GM18526 (cell line): ENCODE measurements around the gene ATOH8.

Source experiments
- POLR2A ChIP-seq: IDR thresholded peaks from 3 replicates; pipeline ENCODE4 v1.6.1; 2011; ENCODE audit not compliant: insufficient read length; ENCODE audit errors: extremely low read depth

Gene ATOH8

DNA sequence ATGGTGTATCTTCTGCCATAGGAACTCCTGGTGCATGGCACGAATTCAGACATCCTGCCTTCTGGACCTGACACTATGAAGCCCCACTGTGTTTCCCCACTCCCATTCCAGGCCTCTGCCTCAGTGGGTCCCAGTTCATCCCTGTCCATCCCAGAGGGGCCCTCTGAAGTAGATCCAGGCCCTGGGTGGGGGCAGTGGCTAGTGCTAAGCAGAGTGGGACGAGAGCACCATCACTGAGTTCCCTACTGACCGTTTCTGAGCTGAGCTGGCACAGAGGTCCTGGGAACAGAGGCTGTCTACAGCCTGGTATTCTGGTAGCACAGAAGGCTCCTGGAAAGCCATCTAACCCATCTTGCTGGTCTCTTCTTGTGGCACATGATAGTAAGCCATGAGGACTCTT lies 54.0 kb downstream of the ATOH8 start:
- TF ChIP-seq POLR2A, result no peak

GRCh38 chr2:85810371-85811179 lies 56.8 kb downstream of the ATOH8 start:
- TF ChIP-seq POLR2A, result no peak

- TF ChIP-seq POLR2A, result no peak
Observed at GRCh38 chr2:85811180-85812093, 57.6 kb downstream of the ATOH8 start.

DNA sequence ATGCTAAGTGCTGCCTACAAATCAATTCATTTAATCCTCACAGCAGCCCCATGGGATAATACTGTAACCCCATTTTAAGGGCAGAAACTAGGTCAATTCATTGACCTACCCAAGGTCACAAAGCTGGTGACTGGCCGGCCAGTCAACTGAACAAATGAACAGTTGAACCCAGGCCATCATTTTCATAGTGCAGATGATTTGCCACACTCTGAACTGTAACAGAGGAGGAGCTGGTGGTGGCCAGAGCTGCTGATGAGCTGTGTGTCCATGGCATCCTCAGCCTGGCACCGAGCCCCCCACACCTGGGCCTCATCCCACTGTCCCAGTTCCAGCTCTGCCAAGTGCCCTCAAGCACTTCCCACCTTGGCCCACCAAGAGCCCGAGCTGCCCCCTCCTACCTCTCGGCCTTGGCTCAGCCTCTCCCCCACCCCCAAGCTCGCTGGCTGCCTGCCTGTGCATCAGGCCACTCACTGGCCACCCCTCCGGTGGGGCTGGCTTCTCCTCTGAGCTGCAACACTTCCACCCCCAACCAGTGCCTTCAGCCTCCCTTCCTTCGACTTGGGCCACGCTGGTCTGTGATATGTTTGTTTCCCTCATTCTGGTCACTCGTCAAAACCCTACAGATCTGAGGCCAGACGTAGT lies 58.4 kb downstream of the ATOH8 start:
- TF ChIP-seq POLR2A, result no peak

GRCh38 chr2:85813211-85813981 lies 59.6 kb downstream of the ATOH8 start:
- no peak for TF ChIP-seq POLR2A

- TF ChIP-seq POLR2A, result no peak
Observed at GRCh38 chr2:85813982-85814801, 60.4 kb downstream of the ATOH8 start.

DNA sequence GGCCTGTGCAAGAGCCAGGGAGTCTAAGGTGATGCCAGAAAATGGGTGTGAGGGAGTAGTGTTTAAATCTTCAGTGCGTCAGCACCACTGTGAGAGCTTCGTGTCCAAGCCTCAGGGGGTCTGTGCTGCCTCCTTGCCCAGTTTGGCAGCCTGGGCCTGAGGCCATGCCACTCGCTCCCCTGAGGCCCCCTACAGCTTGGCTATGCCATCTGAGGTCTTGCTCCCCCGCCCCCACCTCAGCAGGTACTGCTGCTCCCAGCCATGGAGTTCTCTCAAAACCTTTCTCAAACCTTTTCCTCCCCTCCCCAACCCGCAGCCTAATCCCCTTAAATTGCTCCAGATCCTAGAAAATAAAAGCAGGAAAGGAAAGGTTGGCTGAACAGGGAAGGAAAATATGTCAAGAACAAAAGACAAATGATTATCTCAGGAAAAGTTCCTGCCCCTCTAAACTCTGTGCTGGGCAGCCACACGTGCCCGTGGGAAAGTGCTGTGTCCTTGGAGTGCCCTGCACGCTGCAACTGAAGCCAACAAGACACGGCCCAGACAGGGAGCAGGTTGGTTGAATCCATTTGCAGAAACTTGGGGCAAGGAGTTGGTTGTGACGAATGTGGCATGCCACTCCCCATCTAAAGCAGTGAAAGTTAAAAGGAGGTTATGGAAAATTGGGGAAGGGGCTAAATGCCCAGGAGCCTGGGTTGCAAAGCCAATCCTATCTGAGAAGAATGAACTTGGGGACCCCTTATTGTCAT lies 61.2 kb downstream of the ATOH8 start:
- no peak for TF ChIP-seq POLR2A

DNA sequence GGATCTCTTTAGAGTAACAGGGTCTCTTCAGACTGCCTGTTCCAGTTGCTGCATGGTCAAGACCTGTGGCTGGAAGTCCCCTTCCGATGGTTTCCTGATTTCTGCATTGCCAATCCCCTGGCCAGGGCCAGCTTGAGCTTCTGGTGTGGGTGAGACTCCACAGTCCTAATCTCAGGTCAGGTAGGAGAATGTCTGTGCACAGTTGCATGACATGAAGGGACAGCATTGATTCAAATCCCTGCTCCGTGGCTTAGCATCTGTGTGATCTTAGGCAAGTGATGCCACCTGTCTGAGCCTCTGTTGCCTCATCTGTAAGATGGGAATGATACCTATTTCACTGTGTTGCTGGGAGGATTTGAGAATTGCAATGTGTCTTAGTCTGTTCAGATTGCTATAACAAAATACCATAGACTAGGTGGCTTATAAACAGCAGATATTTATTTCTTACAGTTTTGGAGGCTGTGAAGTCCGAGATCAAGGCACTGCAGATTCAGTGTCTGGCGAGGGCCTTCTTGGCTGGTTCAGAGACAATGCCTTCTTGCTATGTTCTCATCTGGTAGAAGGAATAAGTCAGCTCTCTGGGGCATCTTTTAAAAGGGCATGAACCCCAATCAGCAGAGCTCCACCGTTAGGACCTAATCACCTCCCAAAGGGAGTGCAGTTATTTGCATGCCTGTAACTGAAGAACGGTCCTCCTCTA lies 66.2 kb downstream of the ATOH8 start:
- no peak for TF ChIP-seq POLR2A

DNA sequence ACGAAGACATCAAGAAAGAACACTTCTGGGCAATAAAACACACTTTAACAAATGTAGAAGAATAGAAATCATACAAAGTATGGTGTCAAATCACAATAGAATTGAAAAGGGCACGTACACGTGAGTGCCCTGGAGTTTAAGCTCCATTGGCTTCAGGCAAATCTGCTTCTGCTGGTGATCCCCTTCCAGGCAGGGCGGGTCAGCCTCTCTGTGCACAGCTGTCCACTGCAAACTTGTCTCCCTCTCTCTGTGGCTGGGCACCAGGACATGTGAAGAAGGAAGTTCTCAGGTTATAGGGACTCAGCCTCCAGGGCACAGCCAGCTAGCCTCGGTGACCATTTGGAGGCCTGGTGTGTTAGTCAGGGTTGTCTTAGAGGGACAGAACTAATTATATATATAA lies 69.0 kb downstream of the ATOH8 start:
- TF ChIP-seq POLR2A, result no peak

DNA sequence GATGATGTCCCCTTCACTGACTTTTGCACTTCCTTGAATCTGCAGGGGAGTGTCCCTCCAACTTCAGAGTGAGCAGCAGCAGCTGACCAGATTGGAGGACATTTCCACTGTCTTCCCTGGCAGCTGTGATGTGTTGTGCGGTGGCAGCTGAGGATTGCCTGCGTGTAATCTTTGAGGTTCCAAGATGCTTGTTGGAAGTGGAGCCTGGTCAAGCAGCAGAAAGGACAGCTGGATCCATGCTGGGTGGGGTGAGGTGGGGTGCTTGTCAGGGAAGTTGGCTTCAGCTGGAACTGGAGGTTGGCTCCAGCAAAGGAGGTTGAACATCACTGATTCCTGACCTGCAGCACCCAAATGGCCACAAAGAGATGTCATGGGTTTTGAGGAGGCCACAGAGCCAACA lies 70.2 kb downstream of the ATOH8 start:
- no peak for TF ChIP-seq POLR2A

DNA sequence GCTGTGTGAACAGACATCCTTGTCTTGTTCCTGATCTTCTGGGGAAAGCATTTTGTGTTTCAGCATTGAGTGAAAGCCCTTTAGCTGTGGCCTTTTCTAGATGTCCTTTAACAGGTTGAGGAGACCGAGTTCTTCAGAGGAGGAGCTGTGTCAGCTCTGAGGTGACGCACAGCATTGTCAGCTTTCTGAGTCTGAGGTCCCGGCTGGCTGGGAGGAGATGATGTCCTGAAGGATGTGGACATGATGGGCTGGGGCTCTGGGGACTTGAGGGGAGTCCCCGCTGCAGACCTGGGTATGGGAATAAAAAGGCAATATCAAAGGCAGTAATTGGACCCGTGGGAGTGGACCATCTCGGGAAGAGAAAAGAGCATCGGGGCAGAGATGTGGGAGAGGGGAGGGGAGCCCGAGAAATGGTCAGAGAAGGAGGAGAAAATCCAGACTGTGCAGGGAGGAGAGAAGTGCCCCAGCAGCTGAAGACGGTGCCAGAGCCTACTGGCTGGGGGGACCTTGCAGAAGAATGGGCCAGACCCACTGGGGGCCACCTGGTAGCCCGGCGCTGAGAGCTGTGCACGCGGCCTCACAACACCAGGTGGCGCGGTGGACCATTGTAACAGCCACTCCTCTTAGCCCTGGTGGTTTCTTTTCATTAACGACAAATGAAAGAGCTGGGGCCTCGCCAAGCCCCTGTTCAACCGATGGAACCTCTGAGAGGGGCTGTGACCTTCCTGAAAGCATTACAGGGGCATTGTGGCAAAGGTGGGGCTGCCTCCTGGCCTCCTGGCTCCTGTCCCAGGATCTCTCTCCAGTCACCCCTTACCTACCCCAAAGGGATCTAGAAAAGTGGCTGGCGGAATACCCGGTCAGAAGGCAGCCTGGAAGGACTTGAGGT lies 73.4 kb downstream of the ATOH8 start:
- TF ChIP-seq POLR2A, result no peak
